CD4-positive, alpha-beta T cell treated with Interleukin-2 at 100 ng/mL for 4 hours (primary cell): ENCODE data around the gene ROR1.

ENCODE experiments used
- DNase-seq: peaks from one replicate; pipeline ENCODE4 v3.0.0-alpha.2; 2020; ENCODE audit warnings: low spot score

The ROR1 gene

DNA sequence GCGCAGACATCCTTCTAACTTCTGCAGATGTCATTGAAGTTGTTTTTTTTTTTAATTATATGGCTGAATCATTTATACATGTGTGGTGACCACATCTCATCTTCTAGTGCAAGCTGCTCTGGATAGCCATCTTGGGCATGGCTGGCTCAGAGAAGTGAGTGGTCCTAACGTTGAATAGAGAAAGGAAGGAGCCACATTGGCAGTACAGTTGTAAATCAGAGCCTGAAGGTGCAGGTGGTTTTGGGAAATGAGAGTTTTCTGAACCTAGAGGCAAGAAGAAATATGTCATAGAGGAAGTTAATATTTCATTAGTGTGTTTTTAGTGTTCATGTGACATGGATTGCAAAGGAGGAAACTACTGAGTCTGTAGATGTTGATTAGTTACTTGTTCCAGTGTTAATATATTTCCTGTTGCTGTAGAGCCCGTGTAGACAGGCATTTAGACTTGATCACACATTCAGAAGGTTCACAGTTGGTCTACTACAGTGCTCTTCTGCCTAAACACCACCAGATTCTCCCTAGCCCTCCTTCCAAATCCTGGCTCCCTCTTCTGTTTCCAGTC lies 163.7 kb downstream of the ROR1 start:
- no peak for DNase-seq

DNA sequence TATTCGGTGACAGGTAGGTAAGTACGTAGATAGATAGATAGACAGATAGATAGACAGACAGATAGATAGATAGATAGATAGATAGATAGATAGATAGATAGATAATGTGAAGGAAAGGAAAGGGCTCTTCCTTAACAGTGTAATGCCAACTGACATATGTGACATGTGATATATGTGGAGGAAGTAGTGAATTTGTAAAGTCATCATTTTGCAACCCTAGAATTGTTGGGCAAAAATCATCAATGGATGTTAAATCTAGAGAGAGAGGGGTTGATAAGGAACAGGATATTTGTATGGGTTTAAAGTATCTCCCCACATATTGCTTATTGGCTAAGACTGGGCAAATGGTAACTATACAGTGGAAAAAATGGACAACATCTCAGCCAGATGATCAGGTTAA lies 166.6 kb downstream of the ROR1 start:
- DNase-seq = no peak

DNA sequence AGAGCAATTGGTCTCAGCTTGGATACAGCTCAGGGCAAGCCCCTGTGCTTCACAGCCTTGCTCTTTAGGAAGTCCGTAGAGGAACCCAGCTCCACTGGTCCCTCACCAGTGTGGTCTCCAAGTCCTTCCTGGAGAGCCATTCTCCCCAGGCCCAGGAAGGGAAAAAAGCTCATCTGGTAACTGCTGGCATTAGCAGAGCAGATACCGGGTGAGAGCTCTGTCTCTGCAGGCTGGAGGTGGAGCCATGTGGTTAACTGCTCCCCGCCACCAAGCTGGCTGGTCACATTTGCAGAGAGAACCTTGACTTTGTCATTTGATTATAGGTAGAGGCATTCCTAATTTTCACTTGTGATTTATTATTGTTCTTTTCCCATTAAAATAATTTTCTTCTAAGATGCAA lies 169.6 kb downstream of the ROR1 start:
- DNase-seq = no peak

DNA sequence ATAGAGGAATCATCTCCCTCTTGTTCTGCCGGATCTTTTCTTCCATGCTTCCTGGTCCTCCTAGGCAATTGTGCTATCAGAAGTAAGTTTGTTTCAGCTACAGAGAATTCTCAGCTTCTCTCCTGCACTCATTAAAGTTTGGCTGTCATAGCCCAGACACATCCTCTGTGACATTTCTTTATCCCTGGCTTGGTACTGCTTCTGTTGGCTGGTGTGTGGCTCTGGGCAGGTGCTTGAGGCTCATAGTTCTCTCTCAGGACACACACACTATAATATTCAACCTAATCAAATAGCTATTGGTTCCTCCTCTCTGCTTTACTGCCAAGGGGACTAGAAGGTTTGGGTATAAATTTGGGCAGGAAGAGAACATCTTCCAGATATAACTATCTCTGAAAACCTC lies 172.1 kb downstream of the ROR1 start:
- DNase-seq = no peak

DNA sequence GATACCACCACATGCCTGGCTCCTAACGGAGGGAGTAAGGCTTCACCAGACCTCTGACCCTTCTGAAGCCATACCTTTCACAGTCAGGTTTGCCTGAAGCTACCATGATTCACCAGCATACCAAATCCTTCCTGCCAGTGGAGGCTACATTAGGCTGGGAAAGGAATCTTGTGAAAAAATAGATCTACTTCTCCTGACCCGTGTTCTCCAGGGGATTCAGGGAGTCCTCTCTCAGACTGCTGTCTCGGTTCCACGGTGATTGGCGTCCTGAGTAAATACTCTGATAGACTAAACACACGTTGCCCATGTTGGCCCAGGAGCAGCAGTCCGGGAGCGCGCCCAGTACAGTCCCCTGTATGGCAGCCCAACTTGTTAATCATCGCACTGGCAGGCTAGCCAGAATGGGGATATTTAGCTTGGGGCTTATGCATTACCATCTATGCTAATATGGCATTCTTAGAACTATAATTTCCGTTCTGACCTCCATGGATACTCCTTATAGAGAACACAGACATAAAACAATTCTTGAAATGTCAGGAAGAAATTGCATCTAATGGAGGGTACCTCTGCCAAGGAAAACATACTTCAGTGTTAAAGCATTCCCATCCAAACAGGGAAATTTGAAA lies 173.2 kb downstream of the ROR1 start:
- DNase-seq = no peak

DNA sequence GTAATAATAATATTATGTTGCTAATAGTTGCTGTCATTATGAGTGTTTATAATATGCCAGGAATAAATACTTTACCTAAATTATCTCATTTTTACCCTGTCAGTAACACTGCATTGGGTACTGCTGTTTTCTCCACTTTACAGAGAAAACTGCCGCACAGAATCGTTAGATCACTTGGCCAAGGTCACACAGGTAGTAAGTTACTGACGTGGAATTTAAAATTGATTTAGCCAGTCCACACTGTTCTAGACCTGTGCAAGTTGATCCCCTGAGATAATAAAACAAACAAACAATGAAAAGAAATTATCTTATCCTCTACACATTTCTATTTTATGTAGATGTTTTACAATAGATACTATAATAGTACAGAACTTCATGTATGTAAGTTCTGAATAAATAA lies 174.1 kb downstream of the ROR1 start:
- no peak for DNase-seq

DNA sequence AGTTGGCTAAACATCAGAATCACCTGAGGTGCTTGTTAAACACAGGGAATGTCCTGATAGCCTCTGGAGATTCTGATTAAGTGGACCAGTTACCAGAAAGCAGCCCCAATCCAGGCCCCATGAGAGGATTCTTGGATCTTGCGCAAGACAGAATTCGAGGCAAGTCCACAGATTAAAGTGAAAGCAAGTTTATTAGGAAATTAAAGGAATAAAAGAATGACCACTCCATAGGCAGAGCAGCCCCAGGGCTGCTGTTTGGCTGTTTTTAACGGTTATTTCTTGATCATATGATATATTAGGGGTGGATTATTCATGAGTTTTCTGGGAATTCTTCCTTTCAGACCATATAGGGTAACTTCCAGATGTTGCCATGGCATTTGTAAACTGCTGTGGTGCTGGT lies 176.2 kb downstream of the ROR1 start:
- DNase-seq = no peak

DNA sequence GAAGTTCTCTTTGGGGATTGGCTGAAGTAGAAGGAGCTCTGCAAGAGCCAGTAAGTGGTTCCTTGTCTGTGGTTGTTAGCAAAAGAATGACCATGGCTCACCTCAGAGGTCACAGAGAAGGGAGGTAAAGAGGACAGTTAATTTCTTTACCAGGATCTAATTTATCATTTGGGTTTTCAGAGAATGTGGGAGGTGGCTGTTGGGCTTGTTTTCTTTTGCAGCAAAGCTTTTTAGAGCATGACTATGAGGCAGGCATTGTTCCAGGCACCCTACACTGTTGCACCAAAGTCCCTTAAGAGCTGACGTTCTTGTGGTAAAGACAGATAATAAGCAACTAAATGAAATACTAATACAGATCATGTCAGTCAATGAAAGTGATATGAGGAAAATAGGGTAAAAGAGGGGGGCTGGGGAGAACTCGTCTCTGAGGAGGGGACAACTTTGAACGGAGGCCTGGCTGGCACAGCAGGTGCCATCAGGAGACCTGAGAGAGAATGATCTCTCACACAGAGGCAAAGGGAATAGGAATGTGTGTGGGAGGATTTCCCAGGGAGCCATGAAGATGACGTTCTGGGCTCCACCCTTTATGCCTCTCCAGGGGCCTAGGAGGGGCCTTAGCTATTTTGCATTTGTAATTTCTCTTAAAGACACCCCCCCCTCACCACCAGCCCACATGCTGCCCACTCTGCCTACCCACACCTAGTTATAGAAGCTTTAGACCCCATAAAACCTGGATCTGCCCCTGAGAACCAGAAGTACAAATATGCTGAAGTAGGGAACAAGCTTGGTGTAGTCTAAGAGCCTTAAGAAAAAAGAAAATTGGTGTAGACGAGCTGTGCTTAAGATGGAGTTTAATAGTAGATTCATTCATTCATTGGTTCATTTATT lies 177.5 kb downstream of the ROR1 start:
- DNase-seq = no peak

DNA sequence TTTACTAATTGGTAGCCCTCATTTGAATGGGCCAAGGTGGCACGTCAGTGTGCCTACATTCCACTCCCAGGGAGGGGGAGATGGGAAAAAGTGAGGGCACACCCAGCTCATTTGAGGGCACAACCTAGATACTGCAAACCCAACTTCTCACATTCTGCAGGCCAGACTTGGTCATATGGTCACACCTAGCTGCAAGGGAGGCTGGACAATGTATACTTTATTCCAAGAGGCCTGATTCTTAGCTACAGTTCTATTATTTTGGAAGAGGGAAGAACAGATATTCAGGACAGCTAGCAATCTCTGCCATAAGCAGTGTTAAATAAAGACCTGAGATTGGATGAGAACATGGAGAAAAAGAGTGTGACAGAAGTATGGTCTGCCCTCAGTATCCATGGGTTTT lies 180.4 kb downstream of the ROR1 start:
- no peak for DNase-seq

DNA sequence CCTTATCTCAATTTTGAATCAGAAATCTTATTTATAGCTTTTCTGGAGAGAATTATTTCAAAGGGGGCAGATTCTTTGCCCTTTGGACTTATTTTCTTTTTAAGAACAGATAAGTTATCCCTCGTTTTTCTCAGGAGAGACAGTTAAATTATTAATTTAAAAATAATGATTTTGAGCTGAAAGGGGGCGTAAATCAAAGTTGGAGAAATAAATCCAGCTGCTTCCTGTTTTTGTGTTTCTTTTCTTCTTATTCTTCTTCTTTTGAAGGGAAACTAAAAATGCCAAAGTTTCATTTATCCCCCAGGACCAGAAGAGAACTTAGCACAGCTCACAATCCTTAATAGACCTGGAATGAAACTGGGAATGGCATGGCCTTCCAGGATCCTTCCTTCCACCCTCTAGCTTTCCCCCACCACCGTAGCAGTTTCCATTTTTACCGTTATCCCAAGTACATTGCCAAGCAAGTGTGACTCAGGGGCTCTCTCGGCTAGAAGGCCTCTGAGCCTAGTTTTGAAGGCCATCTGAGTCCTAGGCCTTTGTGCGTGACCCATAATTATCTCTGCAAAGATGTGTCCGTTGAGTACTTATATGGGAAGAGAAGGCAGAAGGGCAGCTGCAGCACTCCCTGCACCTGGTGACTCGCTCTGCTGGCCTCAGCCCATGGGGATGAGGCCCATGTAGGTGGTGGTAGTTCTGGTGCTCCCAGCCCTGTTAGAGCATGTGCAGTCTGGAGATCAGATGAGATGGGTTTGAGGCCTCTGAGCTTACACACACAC lies 181.7 kb downstream of the ROR1 start:
- DNase-seq = no peak

DNA sequence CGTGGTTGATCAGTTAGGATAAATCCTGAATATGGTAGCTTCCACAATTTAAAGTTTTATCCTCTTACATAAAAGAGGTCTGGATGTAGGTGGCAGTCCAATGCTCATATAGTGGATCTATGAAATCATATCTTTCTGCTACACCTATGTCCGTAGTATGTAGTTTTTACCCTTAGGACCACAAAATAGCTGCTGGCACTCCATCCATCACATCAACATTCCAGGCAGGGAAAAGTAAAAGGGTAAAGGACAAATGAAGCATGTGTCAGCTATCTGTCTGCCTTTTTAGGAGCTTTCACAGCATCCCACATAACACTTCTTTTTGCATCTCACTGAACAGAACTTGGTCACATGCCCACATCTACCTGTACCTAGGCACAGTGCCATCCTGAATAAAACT lies 184.7 kb downstream of the ROR1 start:
- DNase-seq = no peak

DNA sequence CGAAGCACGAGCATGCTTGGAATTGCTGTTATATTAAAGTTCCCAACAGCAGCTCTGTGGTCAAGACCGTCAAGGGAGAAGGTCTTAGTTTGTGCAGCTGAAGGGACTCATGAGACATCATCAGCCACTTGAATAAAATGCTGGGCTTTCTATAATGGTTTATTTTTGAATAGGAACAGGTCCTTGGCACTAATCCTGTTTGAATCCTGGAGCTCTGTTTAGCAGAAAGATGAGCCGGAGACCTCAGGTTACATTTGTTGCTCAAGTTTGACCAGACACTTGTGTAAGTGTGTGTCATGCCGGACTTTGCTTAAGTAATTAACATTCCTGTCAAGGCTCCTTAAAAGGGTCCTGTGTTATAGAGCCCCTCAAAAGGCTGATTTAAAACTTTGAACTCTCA lies 186.5 kb downstream of the ROR1 start:
- no peak for DNase-seq

DNA sequence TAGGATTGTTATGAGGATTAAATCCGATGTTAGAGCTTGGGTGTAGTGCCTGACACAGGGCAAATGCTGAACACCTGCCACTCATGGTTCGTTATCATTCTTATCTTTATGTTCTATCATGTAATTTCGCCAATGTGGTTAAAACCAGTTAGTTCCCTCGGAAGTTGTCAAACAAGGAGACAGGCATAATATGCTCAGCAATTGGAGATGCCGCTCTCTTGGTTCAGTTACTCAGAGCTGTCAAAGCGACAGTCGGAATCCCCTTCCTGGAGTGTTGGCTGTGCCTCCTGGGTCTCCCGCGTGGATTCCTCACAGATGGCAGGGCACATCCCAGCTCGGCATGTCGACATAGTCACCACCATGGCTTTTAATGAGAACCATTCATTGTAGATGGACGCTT lies 192.2 kb downstream of the ROR1 start:
- DNase-seq = no peak

DNA sequence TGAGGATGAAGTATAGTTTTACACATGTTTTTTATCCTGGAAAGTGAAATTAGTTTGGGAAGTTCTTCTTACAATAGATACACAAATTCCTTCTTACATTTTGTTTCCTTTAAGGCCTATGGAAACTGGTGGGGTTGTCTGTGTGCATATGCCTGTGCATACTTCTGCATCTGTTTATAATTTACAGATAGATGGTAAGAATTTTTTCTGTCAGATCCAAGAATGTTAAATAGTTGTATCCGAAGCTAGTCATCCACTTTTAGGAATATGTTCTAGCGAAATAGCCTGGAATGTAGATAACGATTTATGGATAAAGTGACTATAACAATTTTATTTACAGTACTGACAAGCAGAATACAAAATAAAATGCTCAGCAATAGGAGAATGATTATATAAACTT lies 194.1 kb downstream of the ROR1 start:
- DNase-seq = no peak

DNA sequence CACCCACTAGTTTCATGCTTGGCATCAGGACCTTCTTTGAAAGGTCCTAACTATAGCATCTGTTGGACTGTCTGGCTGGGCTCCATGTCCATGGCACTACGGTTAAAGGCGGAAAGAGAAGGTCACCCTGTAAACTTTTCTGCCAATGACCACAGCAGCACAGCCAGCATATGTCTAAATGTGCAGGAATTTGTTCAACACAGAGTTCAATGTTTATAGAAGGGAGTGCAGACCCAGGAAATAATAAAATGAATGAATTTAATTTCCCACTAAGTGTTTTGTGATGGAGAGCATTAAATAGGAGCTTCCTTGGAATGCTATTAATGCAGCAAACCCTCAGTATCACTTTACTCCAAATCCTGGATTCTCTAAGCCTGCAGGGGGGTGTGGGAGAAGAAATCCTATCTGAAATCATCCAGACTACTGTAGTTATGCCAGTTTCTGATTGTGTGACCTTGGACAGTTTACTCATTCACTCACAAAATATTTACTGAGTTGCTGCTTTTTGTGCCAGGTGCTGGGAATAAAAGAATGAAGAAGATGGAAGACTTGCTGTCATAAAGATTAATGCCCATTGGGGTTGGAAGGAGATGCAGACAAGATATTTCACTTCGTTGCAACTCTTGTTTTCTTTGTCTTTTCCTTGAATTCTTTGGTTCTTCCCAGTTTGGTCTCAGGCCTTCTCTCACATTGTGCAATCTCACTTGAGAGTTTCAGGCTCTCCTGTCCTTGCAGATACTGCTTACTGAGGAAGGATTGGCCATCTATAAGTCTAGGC lies 195.0 kb downstream of the ROR1 start:
- DNase-seq = no peak

DNA sequence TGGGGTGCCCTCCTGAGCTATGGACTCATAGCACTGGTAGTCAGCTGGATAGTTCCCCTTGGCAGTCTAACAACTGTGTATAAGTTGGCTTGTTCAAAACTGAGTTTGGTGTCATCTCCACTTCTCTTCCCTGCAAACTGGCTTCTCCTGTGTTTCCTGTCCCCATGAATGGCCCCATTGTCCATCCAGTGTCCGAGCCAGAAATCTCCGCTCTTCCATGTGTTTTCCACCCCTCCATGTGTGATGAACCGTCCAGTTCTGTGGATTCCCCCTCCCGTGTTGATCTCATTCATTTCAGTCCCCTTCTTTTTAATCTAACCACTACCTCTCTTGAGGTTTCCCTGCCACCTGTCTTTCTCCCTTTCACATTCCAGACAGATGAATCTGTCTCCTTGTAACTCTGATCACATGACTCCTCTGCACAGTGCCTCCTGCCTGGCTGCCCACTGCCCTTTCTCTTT lies 195.7 kb downstream of the ROR1 start:
- no peak for DNase-seq

DNA sequence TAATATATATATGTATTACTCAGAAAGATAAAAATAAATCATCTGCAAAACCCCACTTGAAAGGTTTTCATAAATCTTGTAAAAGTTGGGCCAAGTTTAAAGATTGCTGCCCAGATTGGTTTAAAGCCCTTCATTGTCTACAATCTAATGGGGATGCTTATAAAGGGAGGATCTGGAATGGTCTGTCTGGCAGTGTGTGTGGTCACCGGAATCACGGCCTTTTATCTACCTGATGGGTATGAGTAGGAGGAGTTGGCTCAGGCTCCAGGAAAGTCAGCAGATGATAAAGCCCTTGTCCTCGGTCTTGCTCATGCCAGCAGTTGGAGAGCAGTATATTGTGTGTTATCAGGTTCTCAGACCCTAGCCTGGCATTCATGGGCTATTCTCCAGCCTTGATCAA lies 197.7 kb downstream of the ROR1 start:
- DNase-seq = no peak

DNA sequence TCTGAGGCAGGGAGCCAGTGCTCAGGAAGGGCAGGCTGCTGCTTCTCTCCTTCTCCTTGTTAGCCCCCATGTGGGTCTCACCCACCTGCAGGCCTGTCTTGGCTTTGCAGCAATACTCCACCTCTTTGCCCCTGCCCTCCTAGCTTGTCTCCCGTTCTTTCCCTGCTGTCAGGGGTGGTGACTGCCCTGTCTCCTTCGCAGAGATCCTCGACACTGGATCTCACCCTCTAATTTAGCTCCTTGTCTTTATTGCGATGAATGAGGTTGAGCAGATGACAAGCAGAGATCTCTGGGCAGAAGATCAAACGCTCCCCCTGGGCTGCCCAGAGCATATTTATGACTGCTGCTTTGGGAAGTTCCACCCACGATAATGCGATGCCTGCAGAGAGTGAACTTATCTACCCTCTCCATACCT lies 199.2 kb downstream of the ROR1 start:
- DNase-seq = no peak

DNA sequence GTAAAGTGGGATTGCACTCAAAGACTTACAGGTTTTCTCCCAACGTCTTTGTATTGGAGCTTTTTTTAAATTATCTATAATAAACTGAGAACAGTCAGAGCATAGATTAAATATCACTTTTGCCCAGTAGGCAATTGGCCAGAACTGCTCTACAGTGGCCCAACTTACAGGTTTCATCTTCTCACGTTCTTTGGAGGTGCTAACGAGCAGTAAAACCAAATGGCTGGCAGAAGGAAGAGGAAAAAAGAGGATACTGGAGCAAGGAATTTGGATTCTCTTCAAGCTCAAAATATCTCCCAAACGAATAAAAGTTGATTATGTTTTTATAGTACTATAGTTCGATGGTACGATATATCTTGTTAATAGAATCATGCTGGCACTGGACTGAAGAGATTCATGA lies 201.1 kb downstream of the ROR1 start:
- no peak for DNase-seq

DNA sequence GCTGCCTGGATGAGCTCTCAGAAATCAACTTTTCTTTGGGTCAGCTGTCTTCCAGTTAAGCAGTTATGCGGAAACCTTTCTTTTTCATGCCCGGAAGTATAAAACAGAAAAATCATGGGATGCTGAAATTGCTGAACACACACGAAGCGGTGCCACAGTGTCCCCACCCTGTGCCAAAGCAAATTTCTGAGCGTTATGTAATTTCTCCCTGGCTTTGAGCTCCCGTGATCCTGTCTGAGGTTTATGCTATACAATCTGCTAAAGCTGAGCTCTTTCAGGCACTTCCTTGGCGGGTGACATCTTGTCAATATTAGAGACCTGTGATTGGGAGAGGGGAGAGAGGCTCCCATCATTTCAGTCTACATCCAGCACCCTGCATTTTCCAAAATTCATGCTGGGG lies 201.7 kb downstream of the ROR1 start:
- no peak for DNase-seq

DNA sequence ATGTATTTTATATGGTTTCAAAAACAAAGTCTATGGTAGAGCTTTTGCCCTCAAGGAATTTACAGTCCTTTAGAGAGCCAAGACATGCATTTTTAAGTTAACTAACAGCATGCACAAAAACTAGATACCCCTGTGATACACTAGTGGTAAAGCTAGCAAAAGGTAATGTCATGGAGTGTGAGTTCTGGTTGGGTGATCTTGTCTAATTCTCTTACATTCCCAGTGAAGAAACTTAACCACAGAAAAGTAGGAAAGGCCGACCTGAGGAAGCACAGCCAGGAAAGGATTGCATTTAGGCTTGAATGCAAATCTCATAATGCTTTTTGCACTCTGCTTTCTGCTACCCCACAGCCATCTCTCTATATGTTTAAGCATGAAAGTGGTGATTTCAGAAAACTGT lies 202.2 kb downstream of the ROR1 start:
- DNase-seq = no peak

DNA sequence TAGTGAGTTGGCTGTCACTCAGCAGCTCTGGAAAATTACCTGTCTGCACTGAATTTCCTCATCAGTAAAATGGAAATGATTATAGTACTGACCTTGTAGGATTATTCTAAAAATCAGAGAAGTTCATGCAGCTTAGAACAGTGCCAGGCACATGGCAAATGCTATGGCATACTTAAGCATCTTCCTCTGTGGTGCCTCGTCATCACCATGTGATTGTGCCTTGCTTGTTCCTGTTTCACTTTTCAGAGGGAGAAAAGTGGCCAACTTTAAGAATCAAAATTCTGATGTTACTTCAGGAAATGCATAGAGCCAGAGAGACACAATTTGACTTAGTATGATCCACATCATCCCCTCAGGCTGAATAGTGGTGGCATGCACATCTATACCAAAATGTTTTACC lies 203.6 kb downstream of the ROR1 start:
- no peak for DNase-seq
